ENCODE data around the gene LPIN1. TPM values are rescaled to one million over a fixed set of nuclear protein-coding genes. Genes with fewer than 3 reads are reported as not detected.
"Not testable (repeated sequence)": the region's sequence is repeated elsewhere in the genome, so short reads cannot be mapped to it uniquely, and the experiment has no call there.

LPIN1 gene
- total RNA-seq, 1 experiment from 2014 or later = 11.5 TPM

DNA sequence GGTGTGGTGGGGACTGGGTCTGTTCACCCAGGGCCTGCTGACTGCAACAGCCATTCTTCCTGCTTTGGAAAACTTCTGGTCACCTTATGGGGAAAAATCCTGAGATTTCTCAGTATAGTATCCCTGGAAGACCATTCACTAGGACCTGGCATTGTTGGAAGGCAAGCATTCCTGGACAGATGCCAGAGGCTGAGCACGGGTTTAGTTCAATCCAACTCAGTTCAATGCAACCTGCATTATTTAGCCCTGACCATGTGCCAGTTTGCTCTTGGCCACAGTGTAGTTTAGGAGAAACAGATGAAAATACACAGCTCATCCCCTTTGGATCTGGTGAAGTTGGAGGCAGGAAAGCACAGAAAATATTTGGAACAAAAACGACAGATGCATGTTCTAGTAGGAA lies 95.9 kb downstream of the LPIN1 start:
- DNase-seq = no peak
- Histone ChIP-seq H3K36me3 (replicated peaks; ENCODE audit: control insufficient read depth, insufficient read depth, low read length) (no peaks in the 10 kb centered on the region), H3K4me3 (ENCODE audit: insufficient read depth, low read depth, low read length) (no peak overlapping the region), H3K27me3 (ENCODE audit: control insufficient read depth, insufficient read depth, low read length) (no peaks in the 10 kb centered on the region)

DNA sequence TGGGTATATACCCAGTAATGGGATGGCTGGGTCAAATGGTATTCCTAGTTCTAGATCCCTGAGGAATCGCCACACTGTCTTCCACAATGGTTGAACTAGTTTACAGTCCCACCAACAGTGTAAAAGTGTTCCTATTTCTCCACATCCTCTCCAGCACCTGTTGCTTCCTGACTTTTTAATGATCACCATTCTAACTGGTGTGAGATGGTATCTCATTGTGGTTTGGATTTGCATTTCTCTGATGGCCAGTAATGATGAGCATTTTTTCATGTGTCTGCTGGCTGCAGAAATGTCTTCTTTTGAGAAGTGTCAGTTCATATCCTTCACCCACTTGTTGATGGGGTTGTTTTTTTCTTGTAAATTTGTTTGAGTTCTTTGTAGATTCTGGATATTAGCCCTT lies 98.4 kb downstream of the LPIN1 start:
- DNase-seq; H3K4me3 ChIP-seq (ENCODE audit: insufficient read depth, low read depth, low read length); H3K27me3 ChIP-seq (ENCODE audit: control insufficient read depth, insufficient read depth, low read length); H3K36me3 ChIP-seq (replicated peaks; ENCODE audit: control insufficient read depth, insufficient read depth, low read length): not testable (repeated sequence)

- not testable (repeated sequence) for H3K36me3 ChIP-seq (replicated peaks; ENCODE audit: control insufficient read depth, insufficient read depth, low read length); DNase-seq; H3K4me3 ChIP-seq (ENCODE audit: insufficient read depth, low read depth, low read length); H3K27me3 ChIP-seq (ENCODE audit: control insufficient read depth, insufficient read depth, low read length)
These were observed 101.5 kb downstream of the LPIN1 start for GRCh38 chr2:11847935-11848334.

- peak; percentile 48 for DNase-seq
- no peaks in the 10 kb centered on the region for H3K36me3 ChIP-seq (replicated peaks; ENCODE audit: control insufficient read depth, insufficient read depth, low read length)
- H3K27me3 ChIP-seq (ENCODE audit: control insufficient read depth, insufficient read depth, low read length) = no peaks in the 10 kb centered on the region
- H3K4me3 ChIP-seq (ENCODE audit: insufficient read depth, low read depth, low read length) = no peak overlapping the region
These were observed 103.7 kb downstream of the LPIN1 start for GRCh38 chr2:11850082-11850481.

DNA sequence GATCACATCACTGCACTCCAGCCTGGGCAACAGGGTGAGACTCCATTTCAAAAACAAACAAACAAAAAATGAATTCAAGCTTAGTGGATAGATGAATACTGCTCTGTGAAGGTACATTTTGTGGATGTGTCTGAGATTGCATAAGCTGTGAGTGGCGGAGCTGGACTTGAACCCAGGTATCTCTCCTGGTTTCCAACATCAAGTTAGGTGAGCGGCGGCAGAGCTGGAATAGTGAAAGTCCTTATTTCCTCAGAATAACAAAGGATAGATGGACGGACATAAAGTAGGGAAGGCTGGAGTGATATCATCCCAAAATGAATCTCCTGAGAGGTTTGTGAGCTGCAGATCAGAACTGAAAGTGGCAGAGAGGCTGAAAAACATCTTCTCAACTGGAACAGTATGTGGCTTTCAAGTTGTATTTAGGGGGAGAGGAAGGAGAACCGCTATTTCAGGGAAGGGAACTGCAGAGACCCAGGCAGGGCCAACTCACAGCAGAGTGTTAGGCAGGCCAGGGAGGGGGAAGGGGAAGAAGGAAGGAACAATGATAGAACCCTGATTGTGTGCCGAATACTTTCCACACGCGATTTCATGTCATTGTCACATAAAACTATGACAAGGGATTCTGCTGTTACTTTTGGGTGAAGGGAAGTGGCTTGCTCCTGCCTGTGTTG lies 106.2 kb downstream of the LPIN1 start:
- Histone ChIP-seq H3K36me3 (replicated peaks; ENCODE audit: control insufficient read depth, insufficient read depth, low read length) (no peaks in the 10 kb centered on the region), H3K4me3 (ENCODE audit: insufficient read depth, low read depth, low read length) (no peak overlapping the region), H3K27me3 (ENCODE audit: control insufficient read depth, insufficient read depth, low read length) (no peaks in the 10 kb centered on the region)
- DNase-seq = no peak

DNA sequence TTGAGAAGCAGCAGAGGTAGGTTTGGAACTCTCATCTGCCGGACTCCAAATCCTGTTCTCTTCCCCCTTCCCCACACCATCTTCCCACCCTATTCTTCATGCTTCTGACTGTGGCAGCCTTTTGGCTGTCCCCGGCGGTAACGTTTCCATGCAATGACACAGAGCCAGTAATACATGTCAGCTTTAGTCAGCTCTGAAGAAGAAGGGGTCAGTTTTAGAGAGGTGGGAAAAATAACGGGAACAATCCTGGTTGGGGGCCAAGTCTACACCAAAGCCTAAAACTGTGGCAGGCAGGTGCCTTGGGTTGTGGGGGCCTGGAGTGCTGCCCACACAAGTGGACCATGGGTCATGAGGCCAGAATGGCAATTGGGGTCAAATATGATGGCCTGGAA lies 106.8 kb downstream of the LPIN1 start:
- Histone ChIP-seq H3K36me3 (replicated peaks; ENCODE audit: control insufficient read depth, insufficient read depth, low read length) (no peaks in the 10 kb centered on the region), H3K27me3 (ENCODE audit: control insufficient read depth, insufficient read depth, low read length) (no peaks in the 10 kb centered on the region), H3K4me3 (ENCODE audit: insufficient read depth, low read depth, low read length) (no peak overlapping the region)
- no peak for DNase-seq

DNA sequence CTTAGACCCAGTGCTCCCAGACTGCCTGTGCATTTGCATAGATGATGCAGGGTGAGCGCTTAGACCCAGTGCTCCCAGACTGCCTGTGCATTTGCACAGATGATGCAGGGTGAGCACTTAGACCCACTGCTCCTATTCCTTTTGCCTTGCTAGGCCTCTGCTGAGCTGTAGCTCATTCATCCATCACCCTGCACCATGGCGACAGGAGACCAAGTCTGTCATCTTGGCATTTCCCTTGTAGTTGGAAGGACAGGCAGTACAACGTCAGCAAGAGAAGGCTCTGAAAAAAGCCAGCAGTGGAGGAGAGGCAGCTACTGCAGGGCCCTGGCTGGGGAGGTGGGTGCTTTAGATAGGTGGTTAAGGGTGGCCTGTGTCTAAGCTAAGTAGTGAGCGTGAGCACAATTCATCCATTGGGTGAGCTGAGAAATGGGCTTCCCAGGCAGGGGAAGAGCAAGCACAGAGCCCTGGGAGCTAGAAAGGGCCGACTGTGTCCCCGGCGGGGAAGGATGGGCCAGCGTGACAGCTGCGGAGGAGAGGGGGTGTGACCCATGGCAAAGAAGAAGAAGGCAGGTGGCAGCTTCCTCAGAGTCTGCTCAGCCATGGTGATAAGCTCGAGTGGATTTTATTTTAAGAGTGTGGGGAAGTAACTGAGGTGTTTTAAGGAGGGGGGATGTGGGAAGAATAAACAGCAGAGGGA lies 108.8 kb downstream of the LPIN1 start:
- H3K27me3 ChIP-seq (ENCODE audit: control insufficient read depth, insufficient read depth, low read length) = no peaks in the 10 kb centered on the region
- no peaks in the 10 kb centered on the region for H3K36me3 ChIP-seq (replicated peaks; ENCODE audit: control insufficient read depth, insufficient read depth, low read length)
- H3K4me3 ChIP-seq (ENCODE audit: insufficient read depth, low read depth, low read length) = no peak overlapping the region
- DNase-seq = no peak

GRCh38 chr2:11856095-11856494 lies 109.7 kb downstream of the LPIN1 start:
- DNase-seq = no peak
- H3K36me3 ChIP-seq (replicated peaks; ENCODE audit: control insufficient read depth, insufficient read depth, low read length) = no peaks in the 10 kb centered on the region
- no peaks in the 10 kb centered on the region for H3K27me3 ChIP-seq (ENCODE audit: control insufficient read depth, insufficient read depth, low read length)
- no peak overlapping the region for H3K4me3 ChIP-seq (ENCODE audit: insufficient read depth, low read depth, low read length)

DNA sequence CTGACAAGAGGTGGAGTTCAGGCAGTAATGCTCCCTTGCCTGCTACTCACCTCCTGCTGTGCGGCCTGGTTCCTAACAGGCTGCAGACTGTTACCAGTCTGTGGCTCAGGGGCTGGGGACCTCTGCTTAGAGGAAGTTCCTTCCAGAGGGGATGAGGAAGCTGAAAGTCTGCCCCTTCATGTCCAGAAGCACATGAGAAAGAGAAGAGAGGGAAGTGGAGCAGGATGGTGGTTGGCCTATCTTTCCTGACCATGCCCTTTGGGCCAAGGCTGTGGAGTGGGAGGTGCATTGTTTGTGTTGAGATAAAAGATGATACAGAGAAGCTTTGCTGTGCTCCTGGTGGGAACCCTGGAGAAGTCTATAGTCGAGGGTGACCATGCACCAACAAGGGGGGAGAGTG lies 112.5 kb downstream of the LPIN1 start:
- Histone ChIP-seq H3K27me3 (ENCODE audit: control insufficient read depth, insufficient read depth, low read length) (no peaks in the 10 kb centered on the region), H3K36me3 (replicated peaks; ENCODE audit: control insufficient read depth, insufficient read depth, low read length) (no peaks in the 10 kb centered on the region), H3K4me3 (ENCODE audit: insufficient read depth, low read depth, low read length) (no peak overlapping the region)
- no peak for DNase-seq

GRCh38 chr2:11859975-11860374 lies 113.5 kb downstream of the LPIN1 start:
- H3K4me3 ChIP-seq (ENCODE audit: insufficient read depth, low read depth, low read length); H3K27me3 ChIP-seq (ENCODE audit: control insufficient read depth, insufficient read depth, low read length); H3K36me3 ChIP-seq (replicated peaks; ENCODE audit: control insufficient read depth, insufficient read depth, low read length); DNase-seq: not testable (repeated sequence)

DNA sequence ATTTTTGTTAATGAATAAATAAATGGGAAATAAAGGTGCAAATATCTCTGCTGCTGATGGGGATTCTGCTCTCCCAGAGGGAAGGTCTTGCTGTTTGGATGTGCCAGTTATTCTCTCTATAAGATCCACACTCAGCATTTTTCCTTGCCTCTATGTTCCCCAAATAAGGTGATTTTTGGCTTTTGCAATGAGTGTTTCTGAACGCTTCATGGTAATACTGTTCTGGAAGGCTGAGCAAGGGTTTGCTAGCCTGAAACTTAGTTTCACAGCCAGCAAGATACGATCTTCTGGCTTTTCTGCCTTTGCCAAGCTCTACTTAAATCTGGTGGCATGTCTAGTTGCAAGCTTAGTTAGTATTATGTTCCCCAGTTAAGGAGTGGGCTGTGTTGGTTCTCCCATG lies 114.6 kb downstream of the LPIN1 start:
- DNase-seq = no peak
- Histone ChIP-seq H3K27me3 (ENCODE audit: control insufficient read depth, insufficient read depth, low read length) (no peaks in the 10 kb centered on the region), H3K4me3 (ENCODE audit: insufficient read depth, low read depth, low read length) (no peak overlapping the region), H3K36me3 (replicated peaks; ENCODE audit: control insufficient read depth, insufficient read depth, low read length) (no peaks in the 10 kb centered on the region)

DNA sequence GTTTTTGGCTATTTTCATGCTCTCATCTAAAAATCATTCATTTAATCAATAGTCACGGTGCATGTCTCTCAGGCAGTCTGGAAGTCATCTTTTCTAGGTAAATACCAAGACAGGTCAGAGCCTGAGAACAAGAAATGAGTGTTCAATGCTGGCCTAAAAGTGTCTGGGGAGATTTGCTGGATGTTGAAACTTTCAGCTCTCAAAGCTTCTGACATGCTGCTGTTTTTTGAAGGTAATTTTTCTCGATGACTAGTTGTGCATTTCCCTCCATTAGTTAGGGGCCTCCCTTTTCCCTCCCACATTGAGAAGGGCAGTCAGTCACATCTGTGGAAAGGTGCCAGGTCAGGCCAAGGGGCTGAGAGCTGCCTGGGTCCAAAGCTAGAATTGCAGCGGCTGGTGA lies 115.6 kb downstream of the LPIN1 start:
- no peak for DNase-seq

GRCh38 chr2:11863103-11863502 lies 116.7 kb downstream of the LPIN1 start:
- no peak overlapping the region for H3K4me3 ChIP-seq (ENCODE audit: insufficient read depth, low read depth, low read length)
- no peak for DNase-seq

More for the DNA sequence above, 115.6 kb downstream of the LPIN1 start:
- Histone ChIP-seq H3K36me3 (replicated peaks; ENCODE audit: control insufficient read depth, insufficient read depth, low read length) (no peaks in the 10 kb centered on the region), H3K27me3 (ENCODE audit: control insufficient read depth, insufficient read depth, low read length) (no peaks in the 10 kb centered on the region), H3K4me3 (ENCODE audit: insufficient read depth, low read depth, low read length) (no peak overlapping the region)

GRCh38 chr2:11863513-11864328 lies 117.3 kb downstream of the LPIN1 start:
- H3K36me3 ChIP-seq (replicated peaks; ENCODE audit: control insufficient read depth, insufficient read depth, low read length) = no peaks in the 10 kb centered on the region
- peak; percentile 92 for DNase-seq
- no peak overlapping the region for H3K4me3 ChIP-seq (ENCODE audit: insufficient read depth, low read depth, low read length)

More at GRCh38 chr2:11863103-11863502, 116.7 kb downstream of the LPIN1 start:
- Histone ChIP-seq H3K36me3 (replicated peaks; ENCODE audit: control insufficient read depth, insufficient read depth, low read length) (no peaks in the 10 kb centered on the region), H3K27me3 (ENCODE audit: control insufficient read depth, insufficient read depth, low read length) (no peaks in the 10 kb centered on the region)

GRCh38 chr2:11864724-11865123 lies 118.3 kb downstream of the LPIN1 start:
- DNase-seq = no peak
- Histone ChIP-seq H3K27me3 (ENCODE audit: control insufficient read depth, insufficient read depth, low read length) (no peaks in the 10 kb centered on the region), H3K36me3 (replicated peaks; ENCODE audit: control insufficient read depth, insufficient read depth, low read length) (no peaks in the 10 kb centered on the region), H3K4me3 (ENCODE audit: insufficient read depth, low read depth, low read length) (no peak overlapping the region)

More at GRCh38 chr2:11863513-11864328, 117.3 kb downstream of the LPIN1 start:
- H3K27me3 ChIP-seq (ENCODE audit: control insufficient read depth, insufficient read depth, low read length) = no peaks in the 10 kb centered on the region
